ENCODE data around the gene BCAS1.
"Not testable (repeated sequence)": the region's sequence is repeated elsewhere in the genome, so short reads cannot be mapped to it uniquely, and the experiment has no call there.

Gene BCAS1

DNA sequence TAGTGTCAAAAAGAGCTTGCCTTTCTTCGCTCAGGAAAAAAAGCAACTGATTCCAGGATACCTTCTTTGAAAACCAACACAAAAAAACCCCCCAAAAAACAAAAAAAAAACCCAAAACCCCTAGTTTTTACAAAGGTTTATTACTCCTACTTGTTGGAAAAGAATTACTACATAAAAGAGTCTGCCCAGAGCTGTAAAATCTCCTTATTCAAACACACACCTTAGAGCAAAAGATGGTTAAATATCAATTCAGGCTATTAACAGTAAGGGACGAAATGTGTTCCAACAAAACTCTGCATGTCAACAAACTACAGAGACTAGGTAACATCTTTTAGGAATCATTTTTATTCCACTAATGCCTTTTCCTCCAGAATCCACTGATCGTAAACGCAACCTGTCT is 42.7 kb downstream of the BCAS1 start:
- Mint-ChIP-seq H3K36me3 (no peaks in the 10 kb centered on the region), H3K27me3 (peaks cover 5% of the 10 kb centered on the region), H3K27ac (no peak overlapping the region), H3K4me1 (no peaks in the 10 kb centered on the region), H3K9me3 (peaks cover 10% of the 10 kb centered on the region), H3K4me3 (no peak overlapping the region)

DNA sequence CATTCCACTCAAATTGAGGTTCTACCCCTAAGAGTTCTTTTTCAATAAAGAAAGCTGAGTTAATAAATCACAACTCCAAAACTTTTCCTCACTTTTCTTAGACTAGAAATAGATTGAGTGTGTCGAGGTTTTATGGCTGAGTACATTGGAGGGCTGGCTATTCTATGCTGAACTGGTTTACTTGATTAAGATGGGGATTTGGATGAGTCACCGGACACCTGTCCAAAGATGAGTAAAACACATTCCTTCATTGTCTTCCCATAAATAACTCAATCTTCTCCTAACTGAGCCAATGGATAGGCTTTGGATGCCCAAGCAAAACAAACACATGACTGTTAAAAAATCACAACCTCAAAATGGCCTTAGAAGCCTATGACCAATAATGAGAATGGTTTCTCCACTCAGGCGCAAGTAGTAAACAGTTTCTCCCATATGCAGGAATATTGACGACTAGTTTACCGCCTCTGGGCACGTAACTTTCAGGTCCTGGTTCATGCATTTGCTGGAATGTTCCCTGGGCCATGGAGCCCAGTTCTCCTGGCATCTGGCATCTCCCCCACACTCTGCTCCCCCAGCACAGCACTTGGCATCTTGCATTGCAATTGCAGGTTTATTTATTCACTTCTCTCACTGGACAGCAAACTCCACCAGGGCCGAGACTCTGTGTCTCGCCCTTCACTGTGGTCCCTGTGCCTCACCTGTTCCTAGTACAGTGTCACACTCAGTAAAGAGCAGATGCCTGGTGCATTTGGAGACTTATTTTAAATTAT is 43.9 kb downstream of the BCAS1 start:
- peaks cover 1% of the 10 kb centered on the region for H3K9me3 Mint-ChIP-seq
- H3K4me3 Mint-ChIP-seq, result no peak overlapping the region
- H3K36me3 Mint-ChIP-seq, result no peaks in the 10 kb centered on the region
- H3K4me1 Mint-ChIP-seq, result no peaks in the 10 kb centered on the region
- no peak overlapping the region for H3K27ac Mint-ChIP-seq
- peaks cover 5% of the 10 kb centered on the region for H3K27me3 Mint-ChIP-seq

DNA sequence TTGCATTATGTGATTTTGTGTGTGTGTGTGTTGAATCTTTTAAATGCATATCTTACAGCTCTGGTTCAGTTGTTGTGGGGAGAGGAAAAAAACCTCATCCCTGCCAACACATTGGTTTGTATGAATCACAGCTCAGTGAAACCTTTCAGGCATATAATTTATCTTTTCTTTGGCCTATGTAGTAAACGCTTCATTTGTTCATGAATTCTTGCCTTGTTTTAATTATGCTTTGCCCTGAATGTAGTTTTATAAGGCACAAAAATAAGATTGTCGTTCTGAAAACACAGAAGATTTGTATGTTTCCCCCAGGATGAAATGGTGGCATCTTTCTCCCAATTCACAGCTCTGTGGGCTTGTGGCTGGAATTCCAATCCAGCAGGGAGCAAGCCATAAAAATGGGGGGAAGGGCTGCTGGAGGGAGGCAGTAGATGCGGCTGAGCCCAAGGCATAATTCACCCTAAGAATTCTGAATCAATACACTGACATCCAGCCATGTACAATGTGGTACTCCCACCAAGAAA is 45.1 kb downstream of the BCAS1 start:
- Mint-ChIP-seq H3K4me3 (no peak overlapping the region), H3K27me3 (peaks cover 7% of the 10 kb centered on the region), H3K36me3 (no peaks in the 10 kb centered on the region), H3K9me3 (no peaks in the 10 kb centered on the region), H3K27ac (no peak overlapping the region), H3K4me1 (no peaks in the 10 kb centered on the region)

DNA sequence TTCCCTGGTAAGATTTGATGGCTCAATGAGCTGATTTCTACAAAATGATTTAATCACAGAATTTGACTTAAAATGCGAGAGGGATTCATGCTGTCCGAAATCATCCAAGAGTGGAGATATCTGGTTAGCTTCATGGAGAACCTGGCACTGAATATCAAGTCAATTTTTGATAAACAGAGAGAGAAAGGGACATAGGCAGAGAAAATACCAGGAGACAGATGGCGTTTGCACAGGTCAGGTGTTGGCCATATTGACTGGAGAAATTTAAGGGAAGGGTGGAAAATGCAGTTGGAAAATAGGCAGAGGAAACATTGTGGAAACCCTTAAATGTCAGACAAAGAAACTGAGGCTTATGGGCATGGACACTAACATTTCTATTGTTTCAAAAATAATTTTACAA is 47.0 kb downstream of the BCAS1 start:
- no peaks in the 10 kb centered on the region for H3K9me3 Mint-ChIP-seq
- H3K4me3 Mint-ChIP-seq, result no peak overlapping the region
- no peaks in the 10 kb centered on the region for H3K4me1 Mint-ChIP-seq
- H3K36me3 Mint-ChIP-seq, result no peaks in the 10 kb centered on the region
- H3K27ac Mint-ChIP-seq, result no peak overlapping the region
- peaks cover 7% of the 10 kb centered on the region for H3K27me3 Mint-ChIP-seq

DNA sequence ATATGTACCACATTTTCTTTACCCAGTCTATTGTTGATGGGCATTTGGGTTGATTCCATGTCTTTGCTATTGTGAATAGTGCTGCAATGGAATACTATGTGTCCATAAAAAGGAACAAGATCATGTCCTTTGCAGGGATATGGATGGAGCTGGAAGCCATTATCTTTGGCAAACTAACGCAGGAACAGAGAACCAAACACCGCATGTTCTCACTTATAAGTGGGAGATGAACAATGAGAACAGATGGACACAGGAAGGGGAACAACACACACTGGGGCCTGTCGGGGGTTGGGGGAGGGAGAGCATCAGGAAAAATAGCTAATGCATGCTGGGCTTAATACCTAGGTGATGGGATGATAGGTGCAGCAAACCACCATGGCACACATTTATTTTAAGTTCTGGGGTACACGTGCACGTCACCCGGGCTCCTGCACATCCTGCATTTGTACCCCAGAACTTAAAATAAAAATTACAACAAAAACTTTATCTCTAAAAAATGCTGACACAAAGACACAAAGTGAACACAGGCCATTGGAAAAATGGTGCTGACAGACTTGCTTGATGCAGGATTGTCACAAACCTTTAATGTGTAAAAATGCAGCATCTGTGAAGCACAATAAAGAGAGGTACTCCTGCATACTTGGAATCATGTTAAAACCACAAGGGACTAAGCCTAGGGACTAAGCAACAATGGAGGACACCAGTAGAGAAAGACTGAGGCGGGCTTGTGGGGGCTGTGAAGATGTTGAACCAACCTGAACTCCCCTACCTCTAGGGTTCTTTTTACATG is 48.8 kb downstream of the BCAS1 start:
- Mint-ChIP-seq H3K27ac (no peak overlapping the region), H3K36me3 (no peaks in the 10 kb centered on the region), H3K27me3 (peaks cover 8% of the 10 kb centered on the region), H3K9me3 (no peaks in the 10 kb centered on the region), H3K4me1 (no peaks in the 10 kb centered on the region), H3K4me3 (no peak overlapping the region)

DNA sequence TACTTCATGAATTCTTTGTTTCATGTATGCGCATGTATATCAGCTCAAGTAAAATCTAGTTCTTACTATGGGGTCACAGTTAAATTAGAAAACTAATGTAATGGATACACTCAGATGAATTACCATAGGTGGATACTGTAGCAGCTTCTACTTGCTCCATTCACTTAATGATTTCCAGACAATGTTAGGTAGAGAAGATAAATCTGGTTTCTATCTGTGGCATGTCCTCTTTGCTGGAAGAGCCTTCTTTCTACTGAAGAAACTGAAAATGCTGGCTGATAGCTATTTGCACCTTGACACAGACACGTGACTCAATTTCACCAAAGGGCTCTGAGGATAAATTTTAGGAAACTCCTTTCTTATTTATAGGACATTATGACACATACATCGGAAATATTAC is 49.5 kb downstream of the BCAS1 start:
- Mint-ChIP-seq H3K4me1 (no peaks in the 10 kb centered on the region), H3K36me3 (no peaks in the 10 kb centered on the region), H3K4me3 (no peak overlapping the region), H3K9me3 (no peaks in the 10 kb centered on the region), H3K27ac (no peak overlapping the region), H3K27me3 (peaks cover 6% of the 10 kb centered on the region)

DNA sequence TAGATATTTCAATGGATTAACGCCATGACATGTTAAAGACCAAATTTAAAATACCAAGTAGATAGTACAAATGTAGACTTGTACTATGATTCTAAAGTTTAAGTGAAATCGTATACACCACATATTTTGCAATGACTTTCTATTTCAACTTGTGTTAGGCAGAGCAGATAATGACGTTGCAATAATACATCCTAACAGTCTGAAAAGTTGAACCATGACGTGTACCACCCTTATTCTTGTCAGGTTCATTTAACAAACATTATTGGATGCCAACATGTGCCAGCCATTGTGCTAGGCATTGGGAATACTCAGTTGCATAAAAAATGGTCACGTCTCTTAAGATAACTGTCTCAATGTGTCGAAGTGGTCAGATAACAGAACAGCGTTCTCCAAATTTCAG is 50.0 kb downstream of the BCAS1 start:
- Mint-ChIP-seq H3K4me1 (no peaks in the 10 kb centered on the region), H3K9me3 (no peaks in the 10 kb centered on the region), H3K27me3 (peaks cover 6% of the 10 kb centered on the region), H3K27ac (no peak overlapping the region), H3K4me3 (no peak overlapping the region), H3K36me3 (no peaks in the 10 kb centered on the region)

DNA sequence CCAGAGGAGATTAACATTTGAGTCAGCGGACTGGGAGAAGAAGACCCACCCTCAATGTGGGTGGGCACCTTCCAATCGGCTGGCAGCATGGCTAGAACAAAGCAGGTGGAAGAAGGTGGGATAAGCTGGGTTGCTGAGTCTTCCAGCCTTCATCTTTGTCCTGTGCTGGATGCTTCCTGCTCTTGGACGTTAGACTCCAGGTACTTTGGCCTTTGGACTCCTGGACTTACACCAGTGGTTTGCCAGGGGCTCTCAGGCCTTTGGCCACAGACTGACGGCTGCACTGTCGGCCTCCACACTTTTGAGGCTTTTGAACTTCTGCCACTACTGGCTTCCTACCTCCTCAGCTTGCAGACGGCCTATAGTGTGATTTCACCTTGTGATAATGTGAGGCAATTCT is 50.8 kb downstream of the BCAS1 start:
- Mint-ChIP-seq H3K4me1 (no peaks in the 10 kb centered on the region), H3K27me3 (peaks cover 5% of the 10 kb centered on the region), H3K36me3 (no peaks in the 10 kb centered on the region), H3K27ac (no peak overlapping the region), H3K4me3 (no peak overlapping the region), H3K9me3 (no peaks in the 10 kb centered on the region)

DNA sequence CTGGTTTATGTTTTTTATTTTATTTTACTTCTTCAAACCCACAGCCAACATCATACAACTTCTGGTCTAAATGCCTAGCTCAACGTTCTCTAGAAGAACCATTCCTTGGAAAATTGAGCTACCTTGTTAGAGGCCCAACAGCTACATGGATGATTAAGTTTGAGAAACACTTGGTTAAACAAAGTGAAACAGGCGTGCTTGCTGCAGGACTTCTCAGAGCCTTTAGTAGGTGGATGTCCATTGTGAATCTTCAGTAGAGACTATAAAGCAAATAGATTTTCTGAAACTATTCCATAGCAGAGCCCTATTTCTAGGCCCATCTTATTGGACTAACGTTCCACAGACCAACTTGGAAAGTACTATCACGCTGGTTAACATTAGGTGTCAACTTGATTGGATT is 51.3 kb downstream of the BCAS1 start:
- Mint-ChIP-seq H3K4me3 (no peak overlapping the region), H3K27me3 (peaks cover 3% of the 10 kb centered on the region)

DNA sequence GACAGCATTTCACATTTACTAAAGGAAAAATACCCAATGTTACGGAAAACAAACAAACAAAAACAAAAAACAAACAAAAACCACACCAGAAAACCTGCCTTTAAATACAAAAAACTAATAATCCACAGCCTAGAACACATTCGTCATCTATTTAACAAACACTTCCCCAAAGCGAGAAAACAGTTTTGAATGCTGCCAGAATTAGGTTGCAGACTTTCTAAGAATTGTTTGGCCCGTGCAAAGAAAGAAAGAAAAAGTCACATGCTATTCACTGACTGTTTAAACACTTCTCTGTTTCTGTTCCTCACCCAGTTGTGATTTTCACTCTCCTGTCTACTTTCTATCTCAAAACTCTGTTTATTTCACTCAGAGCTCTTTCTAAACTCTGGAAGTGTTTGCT is 52.5 kb downstream of the BCAS1 start:
- no peak overlapping the region for H3K4me3 Mint-ChIP-seq
- no peaks in the 10 kb centered on the region for H3K9me3 Mint-ChIP-seq
- peaks cover 3% of the 10 kb centered on the region for H3K27me3 Mint-ChIP-seq
- H3K4me1 Mint-ChIP-seq, result no peaks in the 10 kb centered on the region
- no peaks in the 10 kb centered on the region for H3K36me3 Mint-ChIP-seq
- H3K27ac Mint-ChIP-seq, result peak overlapping the region; percentile 52

More for the DNA sequence above, 51.3 kb downstream of the BCAS1 start:
- H3K27ac Mint-ChIP-seq, result no peak overlapping the region
- H3K4me1 Mint-ChIP-seq, result no peaks in the 10 kb centered on the region
- no peaks in the 10 kb centered on the region for H3K36me3 Mint-ChIP-seq
- H3K9me3 Mint-ChIP-seq, result no peaks in the 10 kb centered on the region

DNA sequence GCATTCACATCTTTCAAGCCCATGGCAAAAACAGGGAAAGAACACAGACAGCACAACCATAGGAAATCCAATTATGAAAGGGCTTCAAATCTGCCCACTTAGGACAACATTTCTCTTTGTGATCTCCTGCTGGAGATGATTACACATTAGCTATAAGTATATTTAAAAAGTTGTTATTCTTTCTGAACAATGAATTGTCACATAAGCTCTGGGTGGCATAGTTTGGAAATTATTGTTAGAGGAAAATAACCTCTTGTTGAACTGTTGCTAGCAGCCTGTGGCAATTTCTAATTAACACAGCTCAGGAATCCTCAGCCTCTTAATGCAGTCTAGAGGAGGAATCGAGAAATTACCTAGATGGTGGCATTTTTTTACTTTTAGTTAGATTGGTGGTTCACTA is 54.9 kb downstream of the BCAS1 start:
- Mint-ChIP-seq H3K4me1 (no peaks in the 10 kb centered on the region), H3K27me3 (peaks cover 2% of the 10 kb centered on the region), H3K36me3 (no peaks in the 10 kb centered on the region), H3K27ac (no peak overlapping the region), H3K4me3 (no peak overlapping the region), H3K9me3 (no peaks in the 10 kb centered on the region)

DNA sequence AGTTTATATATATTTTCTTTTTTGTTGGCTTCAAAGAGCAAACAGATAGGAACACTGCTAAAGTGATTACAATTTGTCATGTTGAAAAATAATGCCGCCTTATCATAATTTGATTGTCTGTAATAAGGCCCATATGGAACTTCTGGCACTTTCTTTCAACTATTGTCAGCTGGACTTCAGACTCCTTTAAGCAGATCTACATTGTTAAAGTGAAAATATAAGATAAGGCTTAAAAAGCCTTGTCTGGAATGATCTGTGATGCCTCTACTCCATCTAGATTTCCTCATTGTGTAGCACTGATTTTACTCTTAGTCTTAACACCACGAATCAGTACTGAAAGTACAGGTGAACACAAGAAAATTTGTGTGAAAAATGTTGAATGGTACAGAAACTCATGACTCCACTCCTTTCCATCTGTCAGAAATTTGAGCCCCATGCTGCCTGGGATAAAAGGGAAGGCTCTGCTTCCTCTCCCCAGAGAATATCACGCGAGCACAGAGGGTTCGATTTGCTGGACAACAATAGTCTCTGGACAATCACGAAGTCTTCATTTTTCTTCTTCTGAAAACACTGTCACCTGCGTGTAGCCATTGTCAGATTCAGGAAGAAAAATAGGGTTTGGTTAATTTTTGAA is 56.0 kb downstream of the BCAS1 start:
- no peaks in the 10 kb centered on the region for H3K36me3 Mint-ChIP-seq
- H3K4me3 Mint-ChIP-seq, result no peak overlapping the region
- no peaks in the 10 kb centered on the region for H3K4me1 Mint-ChIP-seq
- H3K27ac Mint-ChIP-seq, result no peak overlapping the region
- H3K27me3 Mint-ChIP-seq, result peaks cover 5% of the 10 kb centered on the region
- H3K9me3 Mint-ChIP-seq, result no peaks in the 10 kb centered on the region

DNA sequence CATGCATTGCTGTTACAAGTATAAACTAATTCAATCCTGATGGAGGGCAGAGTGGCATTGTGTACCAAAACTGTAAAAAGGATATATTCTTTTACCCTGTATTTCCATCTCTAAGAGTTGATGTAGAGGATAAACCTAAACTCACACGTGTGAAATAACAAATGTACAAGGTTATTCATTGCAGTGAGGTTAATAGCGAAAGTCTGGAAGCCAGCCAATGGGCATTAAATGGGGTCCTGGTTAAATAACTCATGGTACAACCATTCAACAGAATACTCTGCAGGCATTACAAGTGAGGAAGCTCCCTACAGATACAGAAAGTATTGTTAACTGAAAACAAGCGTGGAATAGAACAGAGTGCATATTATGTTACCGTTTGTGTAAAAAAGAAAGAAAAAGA is 56.9 kb downstream of the BCAS1 start:
- H3K36me3 Mint-ChIP-seq, result no peaks in the 10 kb centered on the region
- no peaks in the 10 kb centered on the region for H3K4me1 Mint-ChIP-seq
- no peak overlapping the region for H3K27ac Mint-ChIP-seq
- peaks cover 5% of the 10 kb centered on the region for H3K27me3 Mint-ChIP-seq
- no peak overlapping the region for H3K4me3 Mint-ChIP-seq
- H3K9me3 Mint-ChIP-seq, result no peaks in the 10 kb centered on the region

DNA sequence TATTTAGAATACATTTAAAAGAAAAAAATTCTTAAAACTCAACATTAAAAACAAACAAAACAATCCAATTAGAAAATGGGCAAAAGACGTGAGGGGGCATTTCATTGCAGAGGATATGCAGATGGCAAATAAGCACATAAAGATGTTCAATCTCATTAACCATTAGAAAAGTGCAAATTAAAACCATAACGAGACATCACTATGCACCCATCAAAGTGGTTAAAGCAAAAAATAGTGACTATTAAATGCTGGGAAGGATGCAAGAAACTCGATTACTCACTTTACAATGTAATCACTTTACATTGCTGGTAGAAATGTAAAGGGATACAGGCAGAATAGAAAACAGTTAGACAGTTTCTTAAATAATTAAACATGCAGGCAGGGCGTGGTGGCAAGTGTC is 59.0 kb downstream of the BCAS1 start:
- Mint-ChIP-seq H3K4me3 (no peak overlapping the region), H3K4me1 (no peaks in the 10 kb centered on the region), H3K9me3 (no peaks in the 10 kb centered on the region), H3K27me3 (peaks cover 4% of the 10 kb centered on the region), H3K36me3 (no peaks in the 10 kb centered on the region), H3K27ac (no peak overlapping the region)

DNA sequence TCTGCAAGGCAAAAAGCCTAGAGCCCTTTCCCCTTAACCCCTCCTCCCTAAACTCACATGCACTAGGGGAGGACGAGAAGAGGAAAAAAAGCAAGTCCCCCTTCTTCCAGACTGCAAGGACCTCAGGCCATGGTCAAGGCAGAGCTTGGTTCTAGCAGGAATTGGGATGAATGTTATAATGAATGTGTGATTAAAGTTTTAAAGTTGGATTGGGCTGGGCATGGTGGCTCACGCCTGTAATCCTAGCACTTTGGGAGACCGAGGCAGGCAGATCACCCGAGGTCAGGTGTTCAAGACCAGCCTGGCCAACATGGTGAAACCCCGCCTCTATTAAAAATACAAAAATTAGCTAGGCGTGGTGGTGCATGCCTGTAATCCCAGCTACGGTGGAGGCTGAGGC is 64.2 kb downstream of the BCAS1 start:
- H3K36me3 Mint-ChIP-seq, H3K27me3 Mint-ChIP-seq, H3K4me1 Mint-ChIP-seq, H3K27ac Mint-ChIP-seq, H3K4me3 Mint-ChIP-seq: not testable (repeated sequence)
- H3K9me3 Mint-ChIP-seq, result peaks cover 17% of the 10 kb centered on the region

DNA sequence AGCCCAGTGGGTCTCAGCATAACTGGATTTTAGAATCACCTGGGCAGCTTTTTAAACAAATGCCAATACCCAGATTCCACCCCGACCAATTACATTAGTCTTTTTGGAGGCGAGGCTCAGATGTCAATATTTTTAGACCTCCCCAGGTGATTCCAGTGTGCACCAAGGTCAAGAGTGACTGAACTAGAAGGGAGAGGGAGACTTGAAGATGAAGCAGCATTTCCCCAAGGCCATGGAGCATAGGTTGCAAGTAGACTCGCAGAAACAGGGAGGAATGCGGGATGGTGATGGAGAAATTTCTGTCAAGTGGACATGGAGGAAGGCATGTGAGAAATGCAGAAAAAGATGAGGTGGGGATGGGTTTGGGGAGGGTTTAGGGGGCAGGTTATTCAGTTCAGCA is 64.9 kb downstream of the BCAS1 start:
- Mint-ChIP-seq H3K27ac (no peak overlapping the region), H3K27me3 (peaks cover 7% of the 10 kb centered on the region), H3K36me3 (peaks cover 8% of the 10 kb centered on the region), H3K4me3 (no peak overlapping the region), H3K4me1 (no peaks in the 10 kb centered on the region), H3K9me3 (peaks cover 23% of the 10 kb centered on the region)
